Muscle of back (tissue), 11 donors: ENCODE results near the gene CTNND1. TPM values are rescaled to one million over a fixed set of nuclear protein-coding genes. Genes with fewer than 3 reads are reported as not detected.
A peak's percentile ranks its signal among the peaks of the same experiment; 100 is the strongest.

Experiments used
- DNase-seq, 3 donors: peaks; one replicate each; pipeline versions ENCODE4 v3.0.0 to v3.0.0-alpha.2; 2013
- polyA plus RNA-seq, 10 donors: library from polyadenylated mRNA; unstranded; fragments of 120-200 nt; gene quantifications; one replicate each; pipeline ENCODE4 v1.2.1, GENCODE V29; 2013; ENCODE audit not compliant: insufficient read length in 10 of 10

The CTNND1 gene
- polyA plus RNA-seq, 10 donors: 103 to 155 (median 134) TPM

DNA sequence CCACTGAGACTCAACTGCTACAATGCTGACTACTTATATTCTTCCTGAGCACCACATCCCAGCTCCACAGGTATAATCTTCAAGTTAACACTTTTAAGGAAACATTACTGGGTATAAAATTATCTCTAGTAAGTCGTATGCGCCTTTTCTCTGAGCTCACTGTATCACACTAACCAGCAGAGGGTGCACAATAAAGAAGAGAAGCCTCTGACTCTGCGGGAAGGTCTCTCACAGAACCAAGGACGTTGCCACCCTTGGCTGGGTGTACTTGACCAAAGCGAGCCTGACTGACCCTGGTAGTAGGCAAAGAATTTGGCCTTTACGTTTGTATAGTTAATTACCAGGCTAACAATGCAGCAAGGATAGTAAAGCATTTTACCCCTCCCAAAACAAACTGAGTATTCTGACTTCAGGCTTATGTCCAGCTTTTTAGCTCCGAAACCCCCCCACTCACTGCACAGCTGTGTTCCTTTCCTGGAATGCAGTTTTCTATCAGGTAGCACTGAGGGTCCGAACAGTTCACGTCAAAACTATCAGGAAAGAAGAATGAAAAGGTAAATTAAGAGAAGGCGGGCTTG is 9.8 kb upstream of the CTNND1 start, which contains the start of gene BTBD18:
Gene BTBD18, minus strand, starts transcription at position 144 of the 578 bp plus-strand sequence. CDS start 631 bp downstream, outside the sequence.
- peak in 1 of 3 donors; percentile 28 for DNase-seq

GRCh38 chr11:57752954-57753353 is 8.6 kb upstream of the CTNND1 start:
- no peak for DNase-seq

- no peak for DNase-seq
Measured at GRCh38 chr11:57758174-57758573, 3.4 kb upstream of the CTNND1 start.

DNA sequence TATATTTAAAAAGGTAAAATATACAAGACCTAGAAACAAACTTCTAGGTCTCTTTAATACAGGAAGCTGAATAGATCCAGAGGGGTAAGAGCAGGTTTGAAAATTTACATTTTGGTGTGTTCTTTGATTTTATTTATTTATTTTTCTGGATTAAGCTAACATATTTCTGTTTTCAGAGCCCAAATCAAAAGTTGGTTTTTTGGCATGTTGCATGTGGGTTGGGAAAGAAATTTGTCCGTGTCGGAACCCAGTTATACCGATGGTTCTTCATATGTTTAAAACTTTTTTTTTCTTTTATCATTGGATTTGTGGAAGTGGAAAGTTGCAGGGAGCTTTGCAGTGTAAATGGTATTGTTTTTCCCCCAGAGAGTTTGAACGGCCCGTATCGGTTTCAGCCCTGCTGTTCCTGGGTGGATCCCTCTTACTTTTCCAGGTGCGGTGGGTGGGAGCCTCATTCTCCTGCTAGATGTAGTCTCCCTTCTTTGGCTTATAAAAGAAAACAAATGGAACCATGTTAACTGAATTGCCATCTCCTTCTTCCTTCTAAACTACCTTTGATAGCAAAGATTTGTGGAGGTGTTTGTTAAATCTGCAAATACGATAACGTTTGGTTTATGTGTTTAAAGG is 746 bp downstream of the CTNND1 start:
- DNase-seq: peak in 2 of 3 donors; percentile 49 to 77

- peak in 2 of 3 donors; percentile 59 to 75 for DNase-seq
Measured at GRCh38 chr11:57763568-57763967, 2.0 kb downstream of the CTNND1 start.

- DNase-seq: no peak
Measured at GRCh38 chr11:57764021-57764420, 2.4 kb downstream of the CTNND1 start.

- DNase-seq: no peak
Measured at GRCh38 chr11:57764566-57764965, 3.0 kb downstream of the CTNND1 start.

DNA sequence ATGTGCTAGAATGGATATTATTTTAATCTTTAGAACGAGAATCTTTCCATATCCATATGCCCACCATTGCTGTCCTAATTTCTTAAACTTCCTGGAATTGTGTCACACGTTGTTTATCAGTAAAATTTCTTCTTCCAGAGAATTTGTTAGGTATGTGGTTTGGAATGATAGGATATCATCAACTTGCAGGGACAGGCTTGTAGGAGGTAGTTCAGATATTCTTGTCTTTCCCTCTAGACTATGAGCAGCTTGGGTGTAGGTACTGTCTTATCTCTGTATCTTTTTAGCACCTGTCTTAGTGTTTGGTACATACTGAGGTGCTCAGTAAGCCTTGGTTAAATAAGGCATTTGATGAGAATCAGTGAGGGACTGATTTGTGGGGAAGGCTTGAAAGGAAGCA is 3.4 kb downstream of the CTNND1 start:
- no peak for DNase-seq

DNA sequence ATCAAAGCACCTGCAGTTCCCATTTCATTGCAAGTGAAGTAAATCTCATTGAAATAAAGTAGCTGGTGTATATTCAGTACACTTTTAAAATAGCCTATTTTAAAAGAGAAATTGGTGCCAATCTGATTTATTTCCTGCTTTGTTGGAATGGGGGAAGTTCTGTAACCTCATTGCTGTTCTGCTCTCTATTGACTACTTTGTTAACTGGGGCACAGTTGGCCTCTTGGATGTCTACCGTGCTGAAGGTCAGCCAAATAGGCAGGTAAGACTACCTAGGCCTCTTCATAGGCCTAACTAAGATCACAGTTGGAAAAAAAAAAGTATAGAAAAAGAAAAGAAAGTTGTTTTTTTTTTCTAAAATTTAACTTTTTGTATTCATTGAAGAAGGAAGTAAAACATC is 9.2 kb downstream of the CTNND1 start:
- DNase-seq: no peak

- DNase-seq: no peak
Measured at GRCh38 chr11:57771365-57771764, 9.8 kb downstream of the CTNND1 start.

GRCh38 chr11:57772562-57772961 is 11.0 kb downstream of the CTNND1 start:
- DNase-seq: no peak

GRCh38 chr11:57773026-57773598 is 11.5 kb downstream of the CTNND1 start:
- DNase-seq: no peak

DNA sequence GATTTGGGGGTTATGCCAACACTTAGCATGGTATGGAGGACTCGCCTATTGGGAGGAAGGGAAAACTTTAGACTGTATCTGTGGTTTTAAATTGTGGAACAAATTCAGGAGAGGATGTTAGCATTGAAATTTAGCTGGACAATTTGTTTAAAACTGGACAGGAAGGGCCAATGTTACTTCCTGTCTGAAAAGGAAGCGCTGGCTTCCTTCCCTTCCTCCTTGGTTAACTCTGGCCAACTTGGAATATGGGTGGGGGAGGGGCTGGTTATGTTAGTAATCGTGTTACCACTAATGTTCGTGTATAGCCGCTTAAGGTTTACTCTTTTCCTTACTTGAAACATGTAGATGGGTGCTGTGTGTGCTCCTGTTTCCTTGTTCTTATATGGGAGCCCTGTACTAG is 13.9 kb downstream of the CTNND1 start:
- DNase-seq: peak in 1 of 3 donors; percentile 54

DNA sequence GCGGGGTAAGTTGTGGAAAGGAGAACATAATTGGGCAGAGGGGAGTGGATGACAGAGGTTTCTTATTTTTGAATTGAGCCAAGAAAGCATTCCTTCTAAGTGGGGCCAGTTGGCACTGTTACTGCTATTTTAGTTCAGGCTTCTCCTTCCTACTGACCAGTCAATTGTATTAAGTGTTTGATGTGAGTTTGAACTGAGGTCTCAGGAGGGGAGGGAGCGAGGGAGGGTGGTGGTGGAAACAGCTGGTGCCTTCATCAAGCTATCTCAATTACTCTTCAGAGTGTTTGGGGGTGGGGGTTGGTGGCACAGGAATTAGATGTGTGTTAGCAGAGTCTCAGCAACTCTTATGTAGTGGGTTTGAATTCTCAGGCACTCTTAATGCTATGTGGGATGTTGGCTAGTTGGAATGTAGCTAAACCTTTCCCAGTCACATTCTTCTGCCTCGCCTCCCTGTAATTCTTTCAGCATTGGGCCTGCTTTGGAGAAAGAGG is 14.5 kb downstream of the CTNND1 start:
- DNase-seq: peak in 2 of 3 donors; percentile 63

DNA sequence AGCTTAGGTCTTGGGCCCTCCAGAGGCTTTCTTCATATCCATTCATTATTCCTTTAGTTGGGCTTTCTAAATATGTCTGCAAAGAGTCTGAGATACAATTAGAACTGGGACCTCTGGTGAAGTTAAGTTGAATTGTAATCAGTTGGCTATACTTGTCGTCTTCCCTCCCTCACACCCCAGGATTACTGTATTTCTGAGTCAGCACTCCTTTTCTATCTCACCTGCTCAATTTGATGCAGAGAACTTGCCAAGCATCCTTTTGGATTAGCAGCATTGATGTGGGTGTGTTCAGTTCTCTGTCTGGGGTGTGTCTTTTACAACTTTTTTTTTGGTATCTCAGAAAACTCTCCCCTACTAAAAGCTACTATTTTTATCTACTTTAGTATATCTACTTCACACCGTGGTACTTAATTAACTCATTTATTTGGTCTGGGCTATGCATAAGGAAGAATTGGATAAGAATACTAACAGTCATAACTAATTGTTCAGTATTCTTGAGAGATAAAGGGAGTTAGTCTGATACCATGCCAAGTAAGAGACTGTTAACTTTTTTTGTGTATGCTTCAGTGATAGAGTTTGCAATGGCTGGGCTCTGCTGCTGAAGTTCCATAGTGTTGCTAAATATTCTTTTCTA is 15.1 kb downstream of the CTNND1 start:
- peak in 1 of 3 donors; percentile 18 for DNase-seq

- no peak for DNase-seq
Measured at GRCh38 chr11:57777969-57778317, 16.3 kb downstream of the CTNND1 start.

- DNase-seq: peak; percentile 90 to 98 (median 95)
Measured at GRCh38 chr11:57778318-57779037, 16.9 kb downstream of the CTNND1 start.

DNA sequence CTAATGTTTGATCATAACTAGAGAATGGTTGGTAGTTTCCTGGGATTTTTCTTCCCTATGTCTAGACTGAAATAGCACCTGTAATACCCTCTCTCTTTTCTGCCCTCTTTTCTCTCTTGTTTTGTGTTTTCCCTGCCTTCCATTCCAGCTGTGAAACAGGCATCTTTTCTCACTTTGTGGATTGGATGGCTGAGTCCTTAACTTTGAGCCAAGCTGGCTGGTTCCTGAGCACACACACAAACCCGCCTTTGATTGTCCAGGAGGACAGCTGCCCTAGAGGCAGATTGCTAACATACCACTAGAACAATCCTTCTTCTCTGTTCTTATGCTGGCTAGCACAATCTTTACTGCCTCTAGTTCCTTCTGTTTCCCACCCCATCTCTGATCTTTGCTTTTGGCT is 17.7 kb downstream of the CTNND1 start:
- peak in 2 of 3 donors; percentile 42 to 63 for DNase-seq

DNA sequence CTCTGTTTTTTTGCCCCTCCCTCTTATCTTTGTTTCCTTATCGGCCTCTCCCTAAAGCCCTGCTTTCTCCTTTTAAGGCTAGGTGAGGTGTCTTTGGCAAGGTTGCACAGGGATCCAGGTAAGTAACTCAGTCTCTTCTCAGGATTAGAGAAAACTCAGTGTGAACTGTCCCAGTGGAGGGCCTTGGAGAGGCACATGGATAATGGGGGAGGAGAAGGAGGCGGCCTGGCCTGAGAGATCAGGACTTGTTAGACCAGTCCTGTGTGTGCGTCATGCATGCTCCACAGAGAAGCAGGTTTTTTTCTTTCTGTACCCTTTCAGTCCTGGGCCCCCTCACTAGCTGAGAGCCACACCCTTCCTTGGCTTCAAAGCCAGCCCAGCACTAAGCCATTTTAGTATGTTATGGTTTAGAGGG is 19.9 kb downstream of the CTNND1 start:
- DNase-seq: no peak

GRCh38 chr11:57785072-57785471 is 23.5 kb downstream of the CTNND1 start:
- DNase-seq: no peak

DNA sequence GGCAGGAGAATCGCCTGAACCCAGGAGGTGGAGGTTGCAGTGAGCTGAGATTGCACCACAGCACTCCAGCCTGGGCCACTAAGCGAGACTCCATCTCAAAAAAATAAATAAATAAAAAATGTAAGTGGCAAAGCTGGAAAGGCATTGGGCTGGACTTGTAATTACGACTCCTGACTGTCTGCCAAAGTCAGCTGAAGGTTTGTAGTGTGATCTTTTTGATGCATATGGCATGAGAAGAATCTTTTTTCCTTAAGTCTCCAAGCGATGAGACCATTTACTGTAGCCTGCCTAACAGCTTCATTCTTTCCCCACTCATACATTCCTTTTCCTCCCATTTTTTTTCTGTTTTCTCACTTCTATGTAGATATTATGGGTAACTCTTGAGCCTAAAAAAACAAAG is 24.8 kb downstream of the CTNND1 start:
- no peak for DNase-seq

DNA sequence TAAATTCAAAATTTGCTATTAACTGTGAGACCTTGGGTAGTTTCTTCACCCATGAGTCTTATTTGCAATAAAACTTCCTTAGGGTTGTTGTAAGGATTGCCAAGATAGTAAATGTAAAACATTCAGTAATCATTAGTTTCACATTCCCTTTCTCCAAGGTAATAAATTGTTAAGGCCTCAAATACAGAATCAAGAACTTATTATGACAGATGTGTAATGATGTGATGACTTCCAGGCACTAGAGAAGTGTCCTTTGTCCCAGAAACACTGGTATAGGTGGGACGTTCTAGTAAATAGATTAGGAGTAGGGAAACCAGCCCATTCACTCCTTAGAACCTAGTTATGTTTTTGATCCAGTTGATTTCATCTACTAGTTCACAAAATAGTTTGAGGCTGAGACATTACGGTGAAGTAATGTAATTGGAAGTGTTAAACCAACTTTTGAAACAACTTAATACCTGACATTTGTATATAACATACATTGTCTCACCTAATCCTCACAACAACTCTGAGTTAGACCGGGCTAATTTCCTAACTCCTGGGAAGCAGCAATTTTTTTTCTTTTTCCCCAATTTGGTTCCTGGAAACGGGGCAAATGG is 25.5 kb downstream of the CTNND1 start:
- no peak for DNase-seq
